GM23338 (cell line): Measurements from ENCODE around the gene OR10R2. TPM values are rescaled to one million over a fixed set of nuclear protein-coding genes. Genes with fewer than 3 reads are reported as not detected.

Source experiments
- ATAC-seq: fragments of 200-7000 bp; cut with Tn5 transposase; 3 replicates; pipeline ENCODE4 v1.9.1; 2020
- DNase-seq: peaks from one replicate; pipeline ENCODE4 v3.0.0-alpha.2; 2015; ENCODE audit warnings: low spot score
- H2AFZ ChIP-seq: fragments of 200-600 bp; sonication (generic); 2 replicates; pipeline ENCODE4 v1.8.0; 2016; ENCODE audit warnings: antibody characterized with exemption, mild to moderate bottlenecking, moderate library complexity
- H3F3A ChIP-seq: fragments of 200-600 bp; sonication (generic); replicated peaks from 2 replicates; pipeline ENCODE4 v1.8.0; 2017; ENCODE audit warnings: antibody characterized with exemption, mixed run types, low read depth
- H3K27ac ChIP-seq: fragments of 200-600 bp; sonication (generic); 2 replicates; pipeline ENCODE4 v1.6.1; 2016; ENCODE audit warnings: low read depth
- H3K27me3 ChIP-seq: fragments of 200-600 bp; sonication (generic); 2 replicates; pipeline ENCODE4 v1.8.0; 2016; ENCODE audit warnings: mild to moderate bottlenecking, mixed run types, moderate library complexity; ENCODE audit not compliant: insufficient read depth
- H3K36me3 ChIP-seq: fragments of 200-600 bp; sonication (generic); 2 replicates; pipeline ENCODE4 v1.8.0; 2016; ENCODE audit warnings: mild to moderate bottlenecking; ENCODE audit not compliant: insufficient read depth
- H3K4me1 ChIP-seq: fragments of 200-600 bp; sonication (generic); 2 replicates; pipeline ENCODE4 v1.8.0; 2016; ENCODE audit warnings: mild to moderate bottlenecking, moderate library complexity; ENCODE audit not compliant: insufficient read depth
- H3K4me2 ChIP-seq: fragments of 200-600 bp; sonication (generic); 2 replicates; pipeline ENCODE4 v1.7.1; 2017; ENCODE audit warnings: mixed run types
- H3K4me3 ChIP-seq: fragments of 200-600 bp; sonication (generic); 2 replicates; pipeline ENCODE4 v1.6.1; 2016; ENCODE audit warnings: mixed run types
- H3K79me2 ChIP-seq: fragments of 200-600 bp; sonication (generic); replicated peaks from 2 replicates; pipeline ENCODE4 v1.8.0; 2017; ENCODE audit warnings: mild to moderate bottlenecking; ENCODE audit not compliant: insufficient read depth
- H3K9me2 ChIP-seq: fragments of 200-600 bp; sonication (generic); 2 replicates; pipeline ENCODE4 v1.8.0; 2017; ENCODE audit not compliant: insufficient read depth
- H4K20me1 ChIP-seq: fragments of 200-600 bp; sonication (generic); replicated peaks from 2 replicates; pipeline ENCODE4 v1.8.0; 2017; ENCODE audit warnings: mild to moderate bottlenecking; ENCODE audit not compliant: insufficient read depth
- H3K27ac Mint-ChIP-seq: 2 replicates; pipeline ENCODE4 v1.8.0; 2020; ENCODE audit warnings: inconsistent platforms, mild to moderate bottlenecking, moderate library complexity, mixed read lengths
- H3K27me3 Mint-ChIP-seq: 3 replicates; pipeline ENCODE4 v1.8.0; 2022; ENCODE audit warnings: low read depth, mild to moderate bottlenecking, moderate library complexity, mixed read lengths, inconsistent platforms; ENCODE audit not compliant: insufficient read depth, poor library complexity
- H3K36me3 Mint-ChIP-seq: 3 replicates; pipeline ENCODE4 v1.8.0; 2021; ENCODE audit warnings: low read depth, mild to moderate bottlenecking, inconsistent platforms, moderate library complexity, mixed read lengths
- H3K4me1 Mint-ChIP-seq: 3 replicates; pipeline ENCODE4 v1.8.0; 2020; ENCODE audit warnings: mild to moderate bottlenecking, inconsistent platforms, mixed read lengths
- H3K4me3 Mint-ChIP-seq: 3 replicates; pipeline ENCODE4 v1.8.0; 2021; ENCODE audit warnings: moderate library complexity, mild to moderate bottlenecking, inconsistent platforms, mixed read lengths
- H3K9me3 Mint-ChIP-seq: 3 replicates; pipeline ENCODE4 v1.8.0; 2020; ENCODE audit warnings: moderate library complexity, mild to moderate bottlenecking, inconsistent platforms, mixed read lengths
- CREB1 ChIP-seq: fragments of 250-450 bp; sonication (Bioruptor Pico); IDR thresholded peaks from 2 replicates; pipeline ENCODE4 v1.5.0; 2020; ENCODE audit warnings: low read depth, mild to moderate bottlenecking, moderate library complexity
- polyA plus RNA-seq: library from polyadenylated mRNA; unstranded; fragments of >200 nt; fragmentation: Nextera tagmentation; extraction: Ambion mirVana; gene quantifications from 2 replicates; pipeline ENCODE4 v1.2.1, GENCODE V29; 2016
- total RNA-seq: library from RNA; depleted of rRNA; stranded (reverse); fragments of >200 nt; shearing (Covaris generic); gene quantifications from 2 replicates; pipeline ENCODE4 v1.2.3, GENCODE V29; 2014; rRNA removed
- TF ChIP-seq, protein P1 (sequence below), 2 experiments: fragments of 200-600 bp in 1 of 2; sonication (generic) in 1 of 2; conservative IDR thresholded peaks; 2 replicates each; pipeline versions ENCODE4 v1.5.1 to v1.6.1; 2016 to 2017; ENCODE audit warnings: antibody characterized with exemption in 2 of 2, low read depth in 2 of 2, mild to moderate bottlenecking in 2 of 2, moderate library complexity in 1 of 2

The OR10R2 gene
- total and polyA plus RNA-seq, 2 experiments from 2014 or later = not detected

DNA sequence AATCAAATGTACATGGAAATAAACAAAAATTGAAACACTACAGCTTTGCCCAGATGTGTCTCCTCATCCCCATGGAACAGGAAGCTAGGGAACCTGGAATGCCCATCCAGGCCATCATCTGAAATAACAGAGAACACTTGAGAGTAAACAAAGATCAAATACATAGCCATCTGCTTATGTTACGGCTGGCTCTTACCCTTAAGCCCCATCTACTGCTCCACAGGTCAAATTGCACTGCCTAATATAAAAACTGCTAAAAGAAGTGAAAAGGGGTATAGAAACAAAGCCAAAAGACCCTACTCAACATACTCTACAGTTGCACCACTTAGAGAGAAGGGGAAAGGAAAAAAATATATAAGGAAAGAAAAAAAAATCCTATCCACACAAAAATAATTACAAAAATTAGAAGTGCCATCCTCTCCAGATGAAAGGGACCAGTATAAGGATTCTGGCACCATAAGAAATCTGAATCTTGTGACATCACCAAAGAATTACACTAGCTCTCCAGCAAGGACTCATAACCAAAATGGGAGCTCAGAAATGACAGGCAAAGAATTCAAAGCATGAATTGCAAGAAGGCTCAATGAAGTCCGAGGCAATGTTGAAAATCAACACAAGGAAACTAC is 55.3 kb downstream of the OR10R2 start:
- H3K27me3 ChIP-seq = no peaks in the 10 kb centered on the region
- no peaks in the 10 kb centered on the region for H4K20me1 ChIP-seq
- H3F3A ChIP-seq = no peaks in the 10 kb centered on the region
- H3K9me3 Mint-ChIP-seq = no peaks in the 10 kb centered on the region; the same call in 2 of the 3 replicates
- H3K4me3 ChIP-seq = no peak overlapping the region
- H3K27me3 Mint-ChIP-seq = no peaks in the 10 kb centered on the region
- H2AFZ ChIP-seq = no peak overlapping the region
- H3K36me3 ChIP-seq = no peaks in the 10 kb centered on the region
- H3K36me3 Mint-ChIP-seq = peaks cover 5% of the 10 kb centered on the region; the same call in 2 of the 3 replicates
- peaks cover 10% of the 10 kb centered on the region for H3K4me1 ChIP-seq
- ATAC-seq = peak; percentile 68
- H3K9me2 ChIP-seq = no peaks in the 10 kb centered on the region
- H3K79me2 ChIP-seq = no peaks in the 10 kb centered on the region
- peak; percentile 75 for DNase-seq
- H3K27ac ChIP-seq = 0 out of 2 replicates have a peak overlapping the region, but pooled peaks have one; percentile 43
- no peak overlapping the region for H3K4me3 Mint-ChIP-seq
- no peak for TF ChIP-seq CREB1 (CRISPR knock-in tag)
- TF ChIP-seq, protein P1, sequence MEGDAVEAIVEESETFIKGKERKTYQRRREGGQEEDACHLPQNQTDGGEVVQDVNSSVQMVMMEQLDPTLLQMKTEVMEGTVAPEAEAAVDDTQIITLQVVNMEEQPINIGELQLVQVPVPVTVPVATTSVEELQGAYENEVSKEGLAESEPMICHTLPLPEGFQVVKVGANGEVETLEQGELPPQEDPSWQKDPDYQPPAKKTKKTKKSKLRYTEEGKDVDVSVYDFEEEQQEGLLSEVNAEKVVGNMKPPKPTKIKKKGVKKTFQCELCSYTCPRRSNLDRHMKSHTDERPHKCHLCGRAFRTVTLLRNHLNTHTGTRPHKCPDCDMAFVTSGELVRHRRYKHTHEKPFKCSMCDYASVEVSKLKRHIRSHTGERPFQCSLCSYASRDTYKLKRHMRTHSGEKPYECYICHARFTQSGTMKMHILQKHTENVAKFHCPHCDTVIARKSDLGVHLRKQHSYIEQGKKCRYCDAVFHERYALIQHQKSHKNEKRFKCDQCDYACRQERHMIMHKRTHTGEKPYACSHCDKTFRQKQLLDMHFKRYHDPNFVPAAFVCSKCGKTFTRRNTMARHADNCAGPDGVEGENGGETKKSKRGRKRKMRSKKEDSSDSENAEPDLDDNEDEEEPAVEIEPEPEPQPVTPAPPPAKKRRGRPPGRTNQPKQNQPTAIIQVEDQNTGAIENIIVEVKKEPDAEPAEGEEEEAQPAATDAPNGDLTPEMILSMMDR (conservative IDR thresholded peaks at IDR 0.05; ENCODE audit: low read depth in 2 of 2) = peak; percentile 63 to 83
- peaks cover 16% of the 10 kb centered on the region for H3K4me1 Mint-ChIP-seq
- H3K27ac Mint-ChIP-seq = peak overlapping the region; percentile 70; the same call in 1 of the 2 replicates
- peak overlapping the region; percentile 17; the same call in 1 of the 2 replicates for H3K4me2 ChIP-seq

Other genes starting within 250 kb of the OR10R2 start
- gene CD1A, start 217.8 kb upstream of the OR10R2 start, total RNA-seq = not detected in 2 replicates
- gene CD1A, start 217.8 kb upstream of the OR10R2 start, polyA plus RNA-seq = not detected in 2 replicates
- 0.16 TPM in 1 of 2 replicates, not detected in the other for gene CD1C, start 182.3 kb upstream of the OR10R2 start, total RNA-seq
- 0.30 TPM in 1 of 2 replicates, not detected in the other for gene CD1C, start 182.3 kb upstream of the OR10R2 start, polyA plus RNA-seq
- not detected in 2 replicates for gene CD1B, start 140.7 kb upstream of the OR10R2 start, total RNA-seq
- not detected in 2 replicates for gene CD1B, start 140.7 kb upstream of the OR10R2 start, polyA plus RNA-seq
- gene CD1E, start 118.3 kb upstream of the OR10R2 start, total RNA-seq = not detected in 2 replicates
- not detected in 2 replicates for gene CD1E, start 118.3 kb upstream of the OR10R2 start, polyA plus RNA-seq
- not detected in 2 replicates for gene OR10T2, start 72.8 kb upstream of the OR10R2 start, total RNA-seq
- not detected in 2 replicates for gene OR10T2, start 72.8 kb upstream of the OR10R2 start, polyA plus RNA-seq
- gene OR10K2, start 46.0 kb upstream of the OR10R2 start, total RNA-seq = not detected in 2 replicates
- not detected in 2 replicates for gene OR10K2, start 46.0 kb upstream of the OR10R2 start, polyA plus RNA-seq
- gene OR10K1, start 10.4 kb upstream of the OR10R2 start, total RNA-seq = not detected in 2 replicates
- gene OR10K1, start 10.4 kb upstream of the OR10R2 start, polyA plus RNA-seq = not detected in 2 replicates
- not detected in 2 replicates for gene OR6Y1, start 82.2 kb downstream of the OR10R2 start, total RNA-seq
- gene OR6Y1, start 82.2 kb downstream of the OR10R2 start, polyA plus RNA-seq = not detected in 2 replicates
- not detected in 2 replicates for gene OR6P1, start 98.4 kb downstream of the OR10R2 start, total RNA-seq
- not detected in 2 replicates for gene OR6P1, start 98.4 kb downstream of the OR10R2 start, polyA plus RNA-seq
- not detected in 2 replicates for gene OR10X1, start 107.7 kb downstream of the OR10R2 start, total RNA-seq
- not detected in 2 replicates for gene OR10X1, start 107.7 kb downstream of the OR10R2 start, polyA plus RNA-seq
- gene OR10Z1, start 133.0 kb downstream of the OR10R2 start, total RNA-seq = not detected in 2 replicates
- not detected in 2 replicates for gene OR10Z1, start 133.0 kb downstream of the OR10R2 start, polyA plus RNA-seq
- gene SPTA1, start 214.5 kb downstream of the OR10R2 start, total RNA-seq = not detected in 2 replicates
- not detected in 2 replicates for gene SPTA1, start 214.5 kb downstream of the OR10R2 start, polyA plus RNA-seq
- gene OR6K2, start 228.4 kb downstream of the OR10R2 start, total RNA-seq = not detected in 2 replicates
- not detected in 2 replicates for gene OR6K2, start 228.4 kb downstream of the OR10R2 start, polyA plus RNA-seq
- not detected in 2 replicates for gene OR6K3, start 248.5 kb downstream of the OR10R2 start, total RNA-seq
- gene OR6K3, start 248.5 kb downstream of the OR10R2 start, polyA plus RNA-seq = not detected in 2 replicates